Stomach (tissue), 4 donors: ENCODE measurements around the gene PDE6A.

ENCODE experiments used
- CTCF ChIP-seq, 7 experiments: fragments of 450-650 bp in 4 of 7; fragments of 200-600 bp in 3 of 7; sonication (generic) in 3 of 7; IDR thresholded peaks; one replicate each; pipeline ENCODE4 v1.5.1; 2016 to 2019; ENCODE audit warnings: antibody characterized with exemption in 7 of 7, control low read depth in 2 of 7, mild to moderate bottlenecking in 1 of 7
- EP300 ChIP-seq: sonication (generic); formaldehyde crosslinking; IDR thresholded peaks from one replicate; pipeline ENCODE4 v1.6.1; 2017; ENCODE audit warnings: antibody characterized with exemption
- POLR2A ChIP-seq, 4 donors: fragments of 450-650 bp; IDR thresholded peaks; one replicate each; pipeline ENCODE4 v1.6.1; 2016; ENCODE audit warnings: antibody characterized with exemption in 4 of 4, control low read depth in 2 of 4, mild to moderate bottlenecking in 1 of 4, moderate library complexity in 1 of 4
- POLR2AphosphoS5 ChIP-seq, 3 donors: sonication (generic); formaldehyde crosslinking; IDR thresholded peaks; one replicate each; pipeline ENCODE4 v1.6.1; 2016; ENCODE audit warnings: antibody characterized with exemption in 3 of 3

- TF ChIP-seq POLR2AphosphoS5 (IDR thresholded peaks at IDR 0.05) (no peak), CTCF (IDR thresholded peaks at IDR 0.05) (no peak), POLR2A (IDR thresholded peaks at IDR 0.05) (no peak), EP300 (no peak)
Measured at GRCh38 chr5:149831492-149831891, 113.1 kb downstream of the PDE6A start.
